HG03457 (cell line): ENCODE results near the gene SULT2B1.
"Not testable (repeated sequence)": the region's sequence is repeated elsewhere in the genome, so short reads cannot be mapped to it uniquely, and the experiment has no call there.

Source experiments
- ATAC-seq: cut with Tn5 transposase; IDR thresholded peaks from one replicate; pipeline ENCODE4 v1.9.1; 2021; ENCODE audit warnings: moderate number of reproducible peaks; ENCODE audit not compliant: unreplicated experiment

SULT2B1 gene

DNA sequence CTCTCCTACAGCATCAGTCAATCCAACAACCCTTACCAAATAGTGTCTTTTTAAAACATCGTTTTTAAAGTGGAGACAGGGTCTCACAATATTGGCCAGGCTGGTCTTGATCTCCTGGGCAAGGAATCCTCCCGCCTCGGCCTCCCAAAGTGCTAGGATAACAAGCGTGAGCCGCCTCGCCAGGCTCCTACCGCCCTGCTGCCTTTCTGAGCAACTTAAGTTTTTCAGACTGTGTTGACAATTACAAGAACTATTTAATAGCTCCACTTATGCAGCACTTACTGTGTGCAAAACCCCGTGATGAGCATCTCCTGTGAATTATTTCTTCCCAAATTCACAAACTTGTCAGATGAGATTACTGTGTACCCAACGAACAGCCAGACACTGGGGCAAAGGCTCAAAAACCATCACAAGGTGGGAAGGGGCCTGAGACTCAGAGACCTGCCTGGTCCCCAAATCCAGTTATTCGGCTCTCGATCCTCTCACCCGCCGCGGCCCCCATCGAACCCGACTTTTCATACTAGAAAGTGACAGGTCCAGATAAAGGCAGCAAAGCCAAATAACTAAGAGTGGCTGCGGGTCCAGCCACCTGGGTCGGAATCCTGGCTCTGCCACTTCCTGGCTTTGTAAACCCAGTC, 66.4 kb downstream of the SULT2B1 start:
- peak; percentile 8 for ATAC-seq

DNA sequence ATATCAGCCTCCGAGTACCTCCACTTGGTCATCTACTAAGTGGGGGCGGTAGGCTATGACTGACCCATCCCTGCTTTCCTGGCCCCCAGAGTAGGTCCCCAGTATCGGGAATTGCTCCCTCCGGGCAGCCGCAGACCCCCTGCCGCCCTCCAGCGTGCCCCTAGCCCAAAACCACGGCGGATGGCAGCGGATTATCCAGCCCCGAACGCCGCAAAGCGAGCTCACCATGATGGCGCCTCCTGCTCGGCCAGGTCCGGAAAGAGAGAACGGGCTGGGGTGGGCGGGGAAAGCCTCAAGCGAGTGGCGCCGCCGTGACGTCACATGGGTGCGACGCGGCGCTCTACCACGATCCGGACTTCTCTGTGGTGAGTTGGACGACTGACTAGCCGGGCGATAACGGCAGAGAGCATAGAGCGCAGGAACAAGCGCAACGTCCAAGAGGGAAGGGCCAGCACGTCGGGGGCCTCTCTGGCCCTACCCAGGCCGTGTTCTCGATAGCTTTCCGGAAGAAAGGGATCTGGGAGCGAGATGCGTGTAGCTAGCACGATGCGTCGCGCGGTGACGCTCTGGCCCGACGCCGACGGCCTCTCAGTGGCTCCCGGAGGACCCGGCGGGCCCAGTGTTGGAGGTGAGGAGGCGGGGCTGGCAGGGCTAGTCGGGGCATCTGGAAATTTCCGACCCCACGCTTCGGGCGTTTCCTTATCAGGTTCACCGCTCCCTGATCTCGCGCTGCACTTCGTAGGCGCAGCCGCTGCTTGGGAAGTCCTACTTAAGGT, 67.1 kb downstream of the SULT2B1 start, which contains the start of the genes RPL18 and SPHK2:
Gene RPL18, minus strand, starts transcription at position 263 of the 776 bp plus-strand sequence. Its CDS starts 35 bp downstream, at position 228.
Gene SPHK2, plus strand, starts transcription at position 591 of the 776 bp plus-strand sequence. CDS start 1,009 bp downstream, outside the sequence.
- ATAC-seq: peak; percentile 78

DNA sequence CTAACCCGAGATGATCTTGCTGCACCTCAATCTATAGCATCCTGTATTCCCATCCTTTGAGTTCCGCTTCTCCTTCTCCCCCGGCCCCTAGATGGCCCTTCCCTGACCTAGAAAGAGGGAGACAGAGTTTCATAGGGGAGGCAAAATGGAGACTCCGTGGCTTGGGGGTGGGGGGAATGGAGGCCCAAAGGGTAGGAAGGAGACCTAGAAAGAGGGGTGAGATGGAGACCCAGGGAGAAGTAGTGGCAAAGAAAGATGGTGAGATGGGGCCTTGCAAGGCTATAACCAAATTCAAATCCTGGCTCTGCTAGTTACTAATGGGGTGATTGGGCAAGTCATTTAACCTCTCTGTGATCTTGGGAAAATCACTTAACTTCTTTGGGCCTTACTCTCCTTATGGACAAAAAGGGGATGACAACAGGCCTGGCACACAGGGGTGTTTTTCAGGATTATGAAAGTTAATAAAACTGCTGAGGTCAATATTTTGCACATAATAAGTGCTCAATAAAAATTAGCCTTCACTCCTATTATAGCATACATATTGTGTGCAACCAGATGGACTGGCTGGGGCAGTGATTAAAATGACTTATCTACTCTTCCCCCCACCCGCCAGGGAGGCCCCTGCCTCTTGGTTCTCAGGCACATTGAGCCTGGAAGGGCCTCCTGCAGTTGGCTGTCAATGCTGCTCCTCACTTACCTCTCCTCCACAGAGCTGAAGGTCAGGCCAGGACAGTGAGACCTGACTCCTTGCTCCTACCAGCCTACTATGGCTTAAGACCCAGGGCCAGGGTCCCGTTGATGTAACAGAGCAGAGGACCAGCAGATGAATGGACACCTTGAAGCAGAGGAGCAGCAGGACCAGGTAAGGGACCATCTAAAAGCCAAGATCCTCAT, 68.0 kb downstream of the SULT2B1 start:
- ATAC-seq: no peak

DNA sequence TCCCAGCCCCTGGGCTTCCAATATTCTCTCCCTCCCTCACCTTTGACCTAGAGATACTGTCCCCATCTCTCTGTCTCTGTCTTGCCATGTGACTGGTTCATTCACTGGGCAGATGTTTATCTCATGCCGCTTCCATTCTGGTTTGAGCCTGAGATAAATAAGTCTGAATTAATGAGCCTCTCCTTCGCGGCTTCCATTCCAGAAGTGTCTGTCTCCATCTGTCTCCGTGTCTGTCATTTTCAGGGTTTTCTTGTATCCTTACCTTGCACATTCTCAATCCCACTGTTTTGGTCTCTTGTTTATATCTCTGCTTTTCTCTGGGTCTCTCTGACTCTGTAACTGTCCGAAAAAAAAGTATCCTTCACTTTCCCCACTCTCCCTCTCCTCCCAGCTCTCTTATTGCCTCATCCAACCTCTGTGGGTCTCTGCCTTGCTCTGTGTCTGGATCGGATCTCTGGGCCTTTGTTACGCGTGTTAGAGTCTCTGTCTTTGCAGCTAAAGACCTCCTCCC, 71.6 kb downstream of the SULT2B1 start:
- ATAC-seq: no peak

DNA sequence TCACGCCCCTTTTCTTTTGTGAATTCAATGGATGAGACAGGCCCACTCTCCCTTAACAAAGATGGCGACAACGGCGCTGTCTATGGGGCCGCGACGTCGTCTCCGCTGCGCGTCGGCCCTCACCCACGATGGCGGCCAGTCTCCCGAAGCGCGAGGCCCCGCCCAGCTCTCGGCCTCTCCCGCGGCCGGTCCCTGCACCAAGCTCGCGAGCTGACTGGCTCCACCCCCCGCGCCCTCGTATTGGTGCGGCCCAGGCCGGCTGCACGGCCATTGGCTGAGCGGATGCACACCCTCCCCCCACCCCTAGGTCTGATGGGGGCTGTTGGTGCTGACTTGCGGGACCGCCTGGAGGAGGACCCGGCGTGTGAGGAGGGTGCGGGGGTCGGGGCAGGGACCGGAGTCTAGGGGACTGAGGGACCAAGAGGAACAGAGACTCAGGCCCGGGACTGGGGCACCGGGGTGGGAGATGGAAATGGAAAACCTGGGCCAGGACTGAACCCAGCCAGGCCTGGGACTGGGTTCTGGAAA, 72.2 kb downstream of the SULT2B1 start:
- no peak for ATAC-seq

DNA sequence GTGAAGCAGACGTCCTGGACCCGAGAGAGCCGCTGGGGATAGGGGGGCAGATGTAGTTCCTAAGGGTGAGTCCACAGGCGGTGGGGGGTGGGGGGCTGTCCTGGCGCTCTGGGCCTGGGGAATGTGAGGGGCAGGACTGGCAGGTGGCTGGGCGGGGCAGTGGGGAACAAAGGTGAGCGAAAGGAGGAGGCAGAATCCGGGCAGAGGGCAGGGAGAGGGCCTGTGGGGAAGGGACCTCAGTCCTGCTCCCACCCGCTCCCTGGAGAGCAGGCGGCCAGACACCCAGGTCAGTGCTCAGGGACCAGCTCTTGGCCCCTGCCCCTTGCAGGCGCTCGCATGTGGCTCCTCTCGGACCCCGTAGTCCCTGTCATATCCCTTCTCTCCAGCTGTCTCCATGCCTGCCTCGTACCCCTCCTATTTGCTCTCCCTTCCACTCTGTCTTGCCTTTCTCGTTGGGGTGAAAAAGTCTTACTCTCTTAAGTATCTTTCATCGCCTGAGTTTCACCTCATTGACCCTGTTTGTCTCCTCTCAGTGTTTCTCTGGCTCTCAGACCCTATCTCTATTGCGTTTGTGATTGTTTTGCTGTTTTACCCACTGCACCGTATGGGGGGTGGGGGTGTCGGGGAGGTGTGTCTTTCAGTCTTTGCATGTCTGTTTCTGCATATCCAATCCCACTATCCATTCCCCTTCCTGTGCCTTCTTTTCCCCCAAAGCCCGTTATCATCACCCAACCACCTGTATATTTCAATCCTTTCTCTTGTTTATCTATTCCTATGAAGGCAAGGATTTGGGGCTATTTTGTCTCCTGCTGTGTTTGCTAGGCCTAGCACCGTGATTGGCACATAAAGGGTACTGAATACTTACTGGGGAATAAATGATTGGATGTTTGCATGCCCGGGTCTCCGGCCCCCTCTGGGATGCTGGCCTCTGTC, 73.1 kb downstream of the SULT2B1 start:
- no peak for ATAC-seq

DNA sequence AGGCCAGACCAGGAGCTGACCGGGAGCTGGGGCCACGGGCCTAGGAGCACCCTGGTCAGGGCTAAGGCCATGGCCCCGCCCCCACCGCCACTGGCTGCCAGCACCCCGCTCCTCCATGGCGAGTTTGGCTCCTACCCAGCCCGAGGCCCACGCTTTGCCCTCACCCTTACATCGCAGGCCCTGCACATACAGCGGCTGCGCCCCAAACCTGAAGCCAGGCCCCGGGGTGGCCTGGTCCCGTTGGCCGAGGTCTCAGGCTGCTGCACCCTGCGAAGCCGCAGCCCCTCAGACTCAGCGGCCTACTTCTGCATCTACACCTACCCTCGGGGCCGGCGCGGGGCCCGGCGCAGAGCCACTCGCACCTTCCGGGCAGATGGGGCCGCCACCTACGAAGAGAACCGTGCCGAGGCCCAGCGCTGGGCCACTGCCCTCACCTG, 73.9 kb downstream of the SULT2B1 start:
- ATAC-seq: no peak

DNA sequence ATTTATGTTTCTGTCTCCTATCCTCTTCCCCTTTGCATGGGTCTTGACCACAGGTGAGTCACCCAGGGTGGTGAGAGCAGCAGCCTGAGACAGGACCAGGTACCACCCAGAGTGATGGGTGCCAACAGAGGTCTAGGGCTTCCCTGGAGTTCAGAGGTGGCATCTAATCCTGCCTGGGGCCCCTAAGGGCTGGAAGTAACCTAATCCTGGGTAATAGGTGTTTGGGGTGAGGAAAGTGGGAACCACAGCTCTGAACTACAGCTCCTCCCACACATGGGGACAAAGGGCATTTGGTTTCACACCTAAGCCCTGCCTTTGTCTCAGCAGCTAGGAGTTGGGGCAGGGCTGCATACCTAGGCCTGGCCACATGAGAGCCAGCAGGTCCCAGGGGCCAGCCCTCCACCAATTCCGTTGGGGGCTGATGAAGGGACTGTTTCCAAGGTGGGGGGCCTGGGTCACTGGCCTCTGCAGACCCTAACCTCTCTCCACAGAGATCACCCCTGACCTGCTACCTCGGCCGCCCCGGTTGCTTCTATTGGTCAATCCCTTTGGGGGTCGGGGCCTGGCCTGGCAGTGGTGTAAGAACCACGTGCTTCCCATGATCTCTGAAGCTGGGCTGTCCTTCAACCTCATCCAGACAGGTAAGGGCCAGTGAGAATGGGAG, 75.4 kb downstream of the SULT2B1 start:
- ATAC-seq: no peak

DNA sequence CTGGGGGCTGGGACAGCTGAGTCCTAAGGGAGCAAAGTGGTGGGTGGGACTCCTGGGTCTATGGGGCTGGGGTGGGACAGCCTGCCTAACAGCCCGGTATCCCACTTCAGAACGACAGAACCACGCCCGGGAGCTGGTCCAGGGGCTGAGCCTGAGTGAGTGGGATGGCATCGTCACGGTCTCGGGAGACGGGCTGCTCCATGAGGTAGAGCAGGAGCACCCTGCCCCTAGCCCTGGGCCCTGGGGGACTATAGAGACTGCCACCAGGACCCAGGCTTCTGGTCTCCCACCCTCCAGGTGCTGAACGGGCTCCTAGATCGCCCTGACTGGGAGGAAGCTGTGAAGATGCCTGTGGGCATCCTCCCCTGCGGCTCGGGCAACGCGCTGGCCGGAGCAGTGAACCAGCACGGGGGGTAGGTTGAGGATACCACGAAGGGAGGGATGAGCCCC, 75.9 kb downstream of the SULT2B1 start:
- ATAC-seq: no peak

DNA sequence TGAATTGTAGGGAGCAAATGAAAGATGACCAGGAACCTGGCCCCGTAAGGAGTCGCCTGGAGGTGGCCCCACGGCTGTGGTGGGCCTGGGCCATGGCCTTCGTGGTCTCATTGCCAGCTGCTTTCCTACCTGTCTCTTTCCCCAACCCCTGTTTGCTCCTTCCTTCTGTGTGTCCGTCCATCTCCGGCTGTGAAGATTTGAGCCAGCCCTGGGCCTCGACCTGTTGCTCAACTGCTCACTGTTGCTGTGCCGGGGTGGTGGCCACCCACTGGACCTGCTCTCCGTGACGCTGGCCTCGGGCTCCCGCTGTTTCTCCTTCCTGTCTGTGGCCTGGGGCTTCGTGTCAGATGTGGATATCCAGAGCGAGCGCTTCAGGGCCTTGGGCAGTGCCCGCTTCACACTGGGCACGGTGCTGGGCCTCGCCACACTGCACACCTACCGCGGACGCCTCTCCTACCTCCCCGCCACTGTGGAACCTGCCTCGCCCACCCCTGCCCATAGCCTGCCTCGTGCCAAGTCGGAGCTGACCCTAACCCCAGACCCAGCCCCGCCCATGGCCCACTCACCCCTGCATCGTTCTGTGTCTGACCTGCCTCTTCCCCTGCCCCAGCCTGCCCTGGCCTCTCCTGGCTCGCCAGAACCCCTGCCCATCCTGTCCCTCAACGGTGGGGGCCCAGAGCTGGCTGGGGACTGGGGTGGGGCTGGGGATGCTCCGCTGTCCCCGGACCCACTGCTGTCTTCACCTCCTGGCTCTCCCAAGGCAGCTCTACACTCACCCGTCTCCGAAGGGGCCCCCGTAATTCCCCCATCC, 76.7 kb downstream of the SULT2B1 start:
- no peak for ATAC-seq

DNA sequence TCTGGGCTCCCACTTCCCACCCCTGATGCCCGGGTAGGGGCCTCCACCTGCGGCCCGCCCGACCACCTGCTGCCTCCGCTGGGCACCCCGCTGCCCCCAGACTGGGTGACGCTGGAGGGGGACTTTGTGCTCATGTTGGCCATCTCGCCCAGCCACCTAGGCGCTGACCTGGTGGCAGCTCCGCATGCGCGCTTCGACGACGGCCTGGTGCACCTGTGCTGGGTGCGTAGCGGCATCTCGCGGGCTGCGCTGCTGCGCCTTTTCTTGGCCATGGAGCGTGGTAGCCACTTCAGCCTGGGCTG, 77.3 kb downstream of the SULT2B1 start:
- ATAC-seq: no peak

DNA sequence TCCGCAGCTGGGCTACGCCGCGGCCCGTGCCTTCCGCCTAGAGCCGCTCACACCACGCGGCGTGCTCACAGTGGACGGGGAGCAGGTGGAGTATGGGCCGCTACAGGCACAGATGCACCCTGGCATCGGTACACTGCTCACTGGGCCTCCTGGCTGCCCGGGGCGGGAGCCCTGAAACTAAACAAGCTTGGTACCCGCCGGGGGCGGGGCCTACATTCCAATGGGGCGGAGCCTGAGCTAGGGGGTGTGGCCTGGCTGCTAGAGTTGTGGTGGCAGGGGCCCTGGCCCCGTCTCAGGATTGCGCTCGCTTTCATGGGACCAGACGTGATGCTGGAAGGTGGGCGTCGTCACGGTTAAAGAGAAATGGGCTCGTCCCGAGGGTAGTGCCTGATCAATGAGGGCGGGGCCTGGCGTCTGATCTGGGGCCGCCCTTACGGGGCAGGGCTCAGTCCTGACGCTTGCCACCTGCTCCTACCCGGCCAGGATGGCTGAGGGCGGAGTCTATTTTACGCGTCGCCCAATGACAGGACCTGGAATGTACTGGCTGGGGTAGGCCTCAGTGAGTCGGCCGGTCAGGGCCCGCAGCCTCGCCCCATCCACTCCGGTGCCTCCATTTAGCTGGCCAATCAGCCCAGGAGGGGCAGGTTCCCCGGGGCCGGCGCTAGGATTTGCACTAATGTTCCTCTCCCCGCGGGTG, 77.8 kb downstream of the SULT2B1 start:
- ATAC-seq: no peak

DNA sequence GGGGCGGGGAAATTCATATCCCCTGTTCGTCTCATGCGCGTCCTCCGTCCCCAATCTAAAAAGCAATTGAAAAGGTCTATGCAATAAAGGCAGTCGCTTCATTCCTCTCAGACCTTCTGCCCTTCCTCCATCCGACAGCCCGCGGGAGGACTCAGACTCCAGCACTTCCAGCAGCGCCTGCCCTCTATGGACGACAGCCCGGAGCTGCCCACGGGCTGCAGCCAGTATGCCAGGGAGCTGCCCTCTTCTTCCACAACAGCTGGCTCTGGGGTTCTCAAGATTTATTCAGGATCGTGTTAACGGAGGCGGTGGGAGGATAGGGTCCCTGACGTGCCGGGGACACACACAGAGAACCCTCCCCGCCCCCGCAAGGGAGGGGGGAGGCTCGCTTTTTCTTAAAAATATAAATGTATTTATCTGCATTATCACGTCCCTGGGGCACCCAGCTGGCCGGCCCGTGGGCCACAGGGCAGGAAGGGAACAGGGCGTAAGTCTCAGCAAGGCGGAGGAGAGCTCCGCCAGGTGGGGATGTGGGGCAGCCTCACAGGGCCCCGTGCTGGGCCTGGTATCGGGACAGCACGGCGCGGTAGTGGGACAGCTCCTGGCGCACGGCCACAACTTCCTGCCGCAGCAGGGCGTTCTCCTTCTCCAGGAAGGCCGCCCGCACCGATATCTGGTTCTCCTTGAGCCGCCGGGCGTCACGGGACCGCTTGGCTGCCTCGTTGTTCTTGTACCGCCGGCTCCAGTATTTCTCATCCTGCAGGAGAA, 78.5 kb downstream of the SULT2B1 start:
- no peak for ATAC-seq

DNA sequence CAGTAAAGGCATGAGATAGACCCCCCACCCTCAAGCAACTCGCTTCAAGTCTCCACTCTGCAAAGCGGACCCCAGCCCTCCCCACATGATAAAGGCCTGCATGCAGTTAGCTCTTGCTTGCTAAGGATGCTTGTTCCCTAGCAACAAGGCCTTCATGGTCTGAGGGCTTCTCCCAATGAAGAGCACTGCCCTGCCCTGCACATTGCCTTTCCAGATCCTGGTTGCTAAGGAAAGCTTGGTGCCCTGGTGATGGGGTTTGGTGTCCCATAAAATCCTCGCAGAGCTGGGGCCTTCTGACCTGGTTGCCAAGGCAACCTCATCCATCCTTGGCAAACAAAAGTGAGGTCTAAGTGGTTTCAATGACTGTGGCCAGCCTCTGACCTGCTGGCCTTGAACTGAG, 79.3 kb downstream of the SULT2B1 start:
- no peak for ATAC-seq

DNA sequence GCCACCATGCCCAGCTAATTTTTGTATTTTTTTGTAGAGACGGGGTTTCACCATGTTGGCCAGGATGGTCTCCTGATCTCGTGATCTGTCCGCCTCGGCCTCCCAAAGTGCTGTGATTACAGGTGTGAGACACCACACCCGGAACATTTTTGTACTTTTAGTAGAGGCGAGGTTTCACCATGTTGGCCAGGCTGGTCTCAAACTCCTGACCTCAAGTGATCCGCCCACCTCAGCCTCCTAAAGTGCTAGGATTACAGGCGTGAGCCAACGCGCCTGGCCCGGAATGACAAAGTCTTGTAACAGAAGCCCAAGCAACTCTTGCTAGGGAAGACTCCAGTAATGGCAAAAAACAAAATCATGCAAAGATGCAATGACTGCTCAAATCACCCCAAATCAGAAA, 80.3 kb downstream of the SULT2B1 start:
- ATAC-seq: not testable (repeated sequence)

DNA sequence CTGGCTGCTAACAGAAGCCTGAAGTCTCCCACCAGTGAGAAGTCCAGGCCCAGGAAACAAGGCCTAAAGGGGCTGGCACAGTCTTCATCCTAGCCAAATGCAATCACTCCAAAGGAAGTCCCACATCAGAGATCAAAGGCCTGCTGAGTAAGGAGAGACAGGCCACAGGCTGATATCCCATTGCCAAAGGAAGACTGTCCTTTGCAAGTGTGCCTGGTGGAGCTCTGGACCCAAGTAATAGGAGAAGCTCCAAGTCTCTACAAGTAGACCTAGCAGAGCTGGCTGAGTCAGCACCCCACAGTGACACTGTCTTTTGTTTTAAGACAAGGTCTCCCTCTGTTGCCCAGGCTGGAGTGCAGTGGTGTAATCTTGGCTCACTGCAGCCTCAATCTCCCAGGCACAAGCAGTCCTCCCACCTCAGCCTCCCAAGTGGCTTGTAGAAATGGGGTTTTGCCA, 80.7 kb downstream of the SULT2B1 start:
- ATAC-seq: no peak
